CD14-positive monocyte (primary cell): Measurements from ENCODE around the gene AVL9. TPM values are rescaled to one million over a fixed set of nuclear protein-coding genes. Genes with fewer than 3 reads are reported as not detected.
"Not testable (repeated sequence)": the region's sequence is repeated elsewhere in the genome, so short reads cannot be mapped to it uniquely, and the experiment has no call there.

ENCODE experiments used
- DNase-seq, 3 donors: peaks; one replicate each; pipeline ENCODE4 v3.0.0-alpha.2; 2011 to 2022
- H2AFZ ChIP-seq: 2 replicates; pipeline ENCODE4 v1.6.0; 2012; ENCODE audit warnings: mild to moderate bottlenecking, low read depth, low read length, inconsistent platforms; ENCODE audit not compliant: insufficient read depth, poor library complexity, severe bottlenecking
- H3K27ac ChIP-seq, 2 donors: 1 replicate in 1 of 2; 2 replicates in 1 of 2; pipeline ENCODE4 v1.5.1; 2012 to 2013; ENCODE audit warnings: low read length in 2 of 2, control low read depth in 1 of 2, inconsistent platforms in 1 of 2, low read depth in 1 of 2, mild to moderate bottlenecking in 1 of 2
- H3K27me3 ChIP-seq, 2 donors: one replicate each; pipeline versions ENCODE4 v1.6.0 to v1.6.1; 2011 to 2013; ENCODE audit warnings: low read length in 2 of 2; ENCODE audit not compliant: control insufficient read depth in 2 of 2, insufficient read depth in 2 of 2
- H3K36me3 ChIP-seq, 2 donors: replicated peaks in 1 of 2; 1 replicate in 1 of 2; 2 replicates in 1 of 2; pipeline versions ENCODE4 v1.5.1 to v1.6.1; 2012 to 2013; ENCODE audit warnings: low read length in 2 of 2, control low read depth in 1 of 2, inconsistent platforms in 1 of 2, mild to moderate bottlenecking in 1 of 2; ENCODE audit not compliant: insufficient read depth in 2 of 2, control insufficient read depth in 1 of 2
- H3K4me1 ChIP-seq, 2 donors: 1 replicate in 1 of 2; 2 replicates in 1 of 2; pipeline versions ENCODE4 v1.5.1 to v1.6.1; 2012 to 2013; ENCODE audit warnings: low read length in 2 of 2, control low read depth in 1 of 2, inconsistent platforms in 1 of 2, mild to moderate bottlenecking in 1 of 2, moderate library complexity in 1 of 2; ENCODE audit not compliant: insufficient read depth in 2 of 2, control insufficient read depth in 1 of 2
- H3K4me2 ChIP-seq: replicated peaks from 2 replicates; pipeline ENCODE3; 2012; ENCODE audit warnings: low read length, moderate library complexity, mild to moderate bottlenecking; ENCODE audit not compliant: poor library complexity, severe bottlenecking; ENCODE audit errors: extremely low read depth
- H3K4me3 ChIP-seq, 3 experiments: fragments of 200-600 bp in 1 of 3; sonication (generic) in 1 of 3; replicated peaks in 1 of 3; 1 replicate in 2 of 3; 2 replicates in 1 of 3; pipeline ENCODE4 v1.5.1; 2011 to 2013; ENCODE audit warnings: low read length in 3 of 3, mild to moderate bottlenecking in 3 of 3, control low read depth in 2 of 3, low read depth in 2 of 3, inconsistent platforms in 1 of 3, moderate library complexity in 1 of 3
- H3K79me2 ChIP-seq: 2 replicates; pipeline ENCODE4 v1.6.0; 2012; ENCODE audit warnings: mild to moderate bottlenecking, control low read depth, inconsistent platforms, low read length, moderate library complexity; ENCODE audit not compliant: insufficient read depth
- H3K9ac ChIP-seq: 2 replicates; pipeline ENCODE4 v1.6.0; 2017; ENCODE audit warnings: low read length, mild to moderate bottlenecking; ENCODE audit not compliant: insufficient read depth, poor library complexity, severe bottlenecking
- H3K9me3 ChIP-seq, 2 donors: replicated peaks in 1 of 2; 1 replicate in 1 of 2; 2 replicates in 1 of 2; pipeline versions ENCODE4 v1.5.1 to v1.6.1; 2012 to 2013; ENCODE audit warnings: low read length in 2 of 2, control low read depth in 1 of 2; ENCODE audit not compliant: control insufficient read depth in 1 of 2, insufficient read depth in 1 of 2
- H4K20me1 ChIP-seq: 2 replicates; pipeline ENCODE4 v1.6.0; 2012; ENCODE audit warnings: mild to moderate bottlenecking, low read length, control low read depth, moderate library complexity; ENCODE audit not compliant: insufficient read depth
- H3K27ac Mint-ChIP-seq, 7 donors: one replicate each; pipeline ENCODE4 v1.8.0; 2020; ENCODE audit warnings: mild to moderate bottlenecking in 7 of 7, mixed read lengths in 7 of 7, moderate library complexity in 6 of 7, inconsistent platforms in 2 of 7
- H3K27me3 Mint-ChIP-seq, 3 donors: one replicate each; pipeline ENCODE4 v1.8.0; 2021 to 2022; ENCODE audit warnings: low read depth in 3 of 3, mild to moderate bottlenecking in 3 of 3, mixed read lengths in 3 of 3, moderate library complexity in 3 of 3, inconsistent platforms in 1 of 3
- H3K36me3 Mint-ChIP-seq, 2 donors: one replicate each; pipeline ENCODE4 v1.8.0; 2020; ENCODE audit warnings: mixed read lengths in 2 of 2, inconsistent platforms in 1 of 2, mild to moderate bottlenecking in 1 of 2
- H3K4me1 Mint-ChIP-seq: one replicate; pipeline ENCODE4 v1.8.0; 2020; ENCODE audit warnings: mild to moderate bottlenecking, mixed read lengths
- H3K4me3 Mint-ChIP-seq, 2 donors: one replicate each; pipeline ENCODE4 v1.8.0; 2020; ENCODE audit warnings: mild to moderate bottlenecking in 2 of 2, mixed read lengths in 2 of 2, moderate library complexity in 1 of 2
- H3K9me3 Mint-ChIP-seq, 7 donors: one replicate each; pipeline ENCODE4 v1.8.0; 2020 to 2022; ENCODE audit warnings: mixed read lengths in 7 of 7, mild to moderate bottlenecking in 6 of 7, moderate library complexity in 6 of 7, inconsistent platforms in 2 of 7
- WGBS: methylation state at CpG from one replicate; pipeline ENCODE4 v1.1.5; 2013; ENCODE audit warnings: missing lambda C conversion rate; ENCODE audit not compliant: insufficient coverage; 5-methylcytosine and 5-hydroxymethylcytosine counted together
- intact Hi-C, 2 donors: fragments of 100-400 bp; cut with micrococcal nuclease; formaldehyde crosslinking; loops; one replicate each; pipeline versions ENCODE4 v1.15.0 to v1.15.1; 2023
- polyA plus RNA-seq, 3 donors: library from polyadenylated mRNA; depleted of rRNA in 1 of 3; unstranded in 2 of 3; stranded (reverse) in 1 of 3; fragments of 300-500 nt in 2 of 3; fragments of >200 nt in 1 of 3; fragmentation: Illumina TruSeq in 2 of 3; gene quantifications; 1 replicate in 2 of 3; 2 replicates in 1 of 3; pipeline ENCODE4 v1.2.3, GENCODE V29; 2012 to 2021
- TF ChIP-seq, protein P1 (sequence below): fragments of 200-600 bp; IDR thresholded peaks from one replicate; pipeline ENCODE4 v1.8.0; 2022; ENCODE audit warnings: antibody characterized with exemption, mild to moderate bottlenecking

The AVL9 gene
- polyA plus RNA-seq, 3 donors: 16.3 to 17.1 (median 16.8) TPM

- no peak overlapping the region for H3K4me2 ChIP-seq
- no peaks in the 10 kb centered on the region for H4K20me1 ChIP-seq
- Mint-ChIP-seq H3K4me1 (peaks cover 3% of the 10 kb centered on the region), H3K36me3 (peaks cover 0 to 4% of the 10 kb centered on the region in 2 donors), H3K4me3 (no peak overlapping the region), H3K27ac (no peak overlapping the region), H3K9me3 (peaks cover 2 to 13% (median 8%) of the 10 kb centered on the region in 7 donors), H3K27me3 (peaks cover 0 to 2% (median 0%) of the 10 kb centered on the region in 3 donors)
- H2AFZ ChIP-seq: no peak overlapping the region
- no peaks in the 10 kb centered on the region for H3K4me1 ChIP-seq
- no peaks in the 10 kb centered on the region for H3K9me3 ChIP-seq
- H3K27me3 ChIP-seq: no peaks in the 10 kb centered on the region
- no peak for DNase-seq
- no peak overlapping the region for H3K9ac ChIP-seq
- intact Hi-C loops: no loop called here
- H3K4me3 ChIP-seq: no peak overlapping the region
- no peaks in the 10 kb centered on the region for H3K79me2 ChIP-seq
- TF ChIP-seq, protein P1, sequence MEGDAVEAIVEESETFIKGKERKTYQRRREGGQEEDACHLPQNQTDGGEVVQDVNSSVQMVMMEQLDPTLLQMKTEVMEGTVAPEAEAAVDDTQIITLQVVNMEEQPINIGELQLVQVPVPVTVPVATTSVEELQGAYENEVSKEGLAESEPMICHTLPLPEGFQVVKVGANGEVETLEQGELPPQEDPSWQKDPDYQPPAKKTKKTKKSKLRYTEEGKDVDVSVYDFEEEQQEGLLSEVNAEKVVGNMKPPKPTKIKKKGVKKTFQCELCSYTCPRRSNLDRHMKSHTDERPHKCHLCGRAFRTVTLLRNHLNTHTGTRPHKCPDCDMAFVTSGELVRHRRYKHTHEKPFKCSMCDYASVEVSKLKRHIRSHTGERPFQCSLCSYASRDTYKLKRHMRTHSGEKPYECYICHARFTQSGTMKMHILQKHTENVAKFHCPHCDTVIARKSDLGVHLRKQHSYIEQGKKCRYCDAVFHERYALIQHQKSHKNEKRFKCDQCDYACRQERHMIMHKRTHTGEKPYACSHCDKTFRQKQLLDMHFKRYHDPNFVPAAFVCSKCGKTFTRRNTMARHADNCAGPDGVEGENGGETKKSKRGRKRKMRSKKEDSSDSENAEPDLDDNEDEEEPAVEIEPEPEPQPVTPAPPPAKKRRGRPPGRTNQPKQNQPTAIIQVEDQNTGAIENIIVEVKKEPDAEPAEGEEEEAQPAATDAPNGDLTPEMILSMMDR: no peak
- H3K27ac ChIP-seq: no peak overlapping the region
- WGBS: 86% methylated on average over 3 of the region's 5 CpGs
- no peaks in the 10 kb centered on the region for H3K36me3 ChIP-seq
Measured at GRCh38 chr7:32594965-32595490, 99.7 kb downstream of the AVL9 start.

DNA sequence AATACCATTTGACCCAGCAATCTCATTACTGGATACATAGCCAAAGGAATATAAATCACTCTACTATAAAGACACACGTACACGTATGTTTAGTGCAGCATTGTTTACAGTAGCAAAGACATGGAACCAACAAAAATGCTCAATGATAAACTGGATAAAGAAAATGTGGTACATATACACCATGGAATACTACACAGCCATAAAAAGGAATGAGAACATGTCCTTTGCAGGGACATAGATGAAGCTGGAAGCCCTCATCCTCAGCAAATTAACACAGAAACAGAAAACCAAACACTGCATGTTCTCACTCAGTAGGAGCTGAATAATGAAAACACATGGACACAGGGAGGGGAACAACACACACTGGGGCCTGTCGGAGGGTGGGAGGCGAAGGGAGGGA, 105.9 kb downstream of the AVL9 start:
- H2AFZ ChIP-seq, H3K36me3 ChIP-seq, H3K36me3 Mint-ChIP-seq, H3K4me3 Mint-ChIP-seq, H3K4me1 ChIP-seq, H4K20me1 ChIP-seq, H3K27ac Mint-ChIP-seq, H3K27ac ChIP-seq, H3K4me1 Mint-ChIP-seq, H3K27me3 ChIP-seq, H3K79me2 ChIP-seq, H3K9ac ChIP-seq, intact Hi-C loops, DNase-seq, H3K4me3 ChIP-seq, H3K4me2 ChIP-seq, H3K27me3 Mint-ChIP-seq: not testable (repeated sequence)
- WGBS: no CpG with 5 or more reads among the region's 4 CpGs
- peaks cover 11 to 27% (median 20%) of the 10 kb centered on the region in 7 donors for H3K9me3 Mint-ChIP-seq
- H3K9me3 ChIP-seq: peaks cover 0 to 16% of the 10 kb centered on the region in 2 donors
